ENCODE measurements around the gene HDDC2. TPM values are rescaled to one million over a fixed set of nuclear protein-coding genes. Genes with fewer than 3 reads are reported as not detected.

Gene HDDC2
- total RNA-seq, 4 donors from 2014 or later, result 40.1 to 65.6 (median 42.8) TPM

GRCh38 chr6:125271486-125272159 is 30.1 kb downstream of the HDDC2 start:
- no peak for DNase-seq (ENCODE audit: low spot score in 2 of 2)
- no peak for TF ChIP-seq POLR2A (IDR thresholded peaks at IDR 0.05)
- no peak for TF ChIP-seq CTCF (IDR thresholded peaks at IDR 0.05)
- WGBS, 2 donors, result 88 to 93% methylated on average over 8 of the region's 8 CpGs
- intact Hi-C loops (cut with DNase I; ENCODE audit: low total_unique reads), result no loop called here
- no peak overlapping the region for H3K4me3 ChIP-seq (ENCODE audit: low read depth, poor library complexity, severe bottlenecking)

DNA sequence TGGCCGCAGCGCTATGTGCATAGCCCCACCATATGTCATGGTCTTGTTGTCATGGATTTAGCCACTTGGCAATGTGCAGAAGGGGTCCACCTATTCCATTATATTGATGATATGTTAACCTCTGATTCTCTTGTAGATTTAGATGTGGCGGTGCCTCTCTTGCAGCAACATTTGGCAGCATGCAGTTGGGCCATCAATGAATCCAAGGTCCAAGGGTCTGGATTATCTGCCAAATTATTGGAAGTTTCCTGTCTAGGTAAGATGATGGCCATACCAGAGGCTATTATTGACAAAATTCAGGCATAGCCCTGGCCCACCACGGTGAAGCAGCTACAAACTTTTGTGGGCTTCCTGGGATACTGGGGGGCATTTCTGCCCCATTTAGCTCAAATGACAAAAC is 31.4 kb downstream of the HDDC2 start:
- H3K4me3 ChIP-seq (ENCODE audit: low read depth, poor library complexity, severe bottlenecking), result no peak overlapping the region
- WGBS, 2 donors, result 97 to 98% methylated on average over 4 of the region's 4 CpGs
- intact Hi-C loops (cut with DNase I; ENCODE audit: low total_unique reads), result no loop called here
- DNase-seq (ENCODE audit: low spot score in 2 of 2), result no peak
- TF ChIP-seq CTCF (IDR thresholded peaks at IDR 0.05) (no peak), POLR2A (IDR thresholded peaks at IDR 0.05) (no peak)

DNA sequence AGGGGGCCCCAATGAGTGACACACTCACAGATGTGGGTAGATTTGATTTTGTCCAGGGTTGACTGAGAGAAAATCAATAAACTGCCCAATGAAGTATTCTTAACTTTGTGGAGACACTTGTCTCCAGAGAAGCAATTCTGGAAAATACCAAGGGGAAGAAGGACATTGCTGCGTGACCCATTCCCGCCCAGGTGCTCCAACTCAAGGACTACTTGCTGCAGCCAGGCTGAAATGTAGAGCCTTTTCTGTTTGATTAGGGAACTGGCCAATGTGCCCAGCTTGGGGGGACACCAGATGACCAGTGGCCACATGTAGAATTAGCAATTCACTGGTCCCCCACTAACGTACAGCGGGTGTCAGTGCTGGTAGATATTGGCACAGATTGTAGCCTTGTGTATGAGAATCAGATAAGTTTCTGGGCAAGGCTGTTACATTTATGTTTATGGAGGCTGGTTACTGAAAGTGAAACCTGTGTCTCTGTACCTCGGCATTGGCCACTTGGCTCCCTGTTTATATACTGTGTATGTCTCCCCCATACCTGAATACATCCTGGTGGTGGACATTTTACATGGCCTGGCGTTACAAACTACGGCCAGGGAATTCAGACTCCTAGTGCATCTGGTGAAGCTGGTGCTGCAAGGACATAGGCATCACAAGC is 32.3 kb downstream of the HDDC2 start:
- H3K4me3 ChIP-seq (ENCODE audit: low read depth, poor library complexity, severe bottlenecking), result no peak overlapping the region
- DNase-seq (ENCODE audit: low spot score in 2 of 2), result no peak
- no peak for TF ChIP-seq POLR2A (IDR thresholded peaks at IDR 0.05)
- intact Hi-C loops (cut with DNase I; ENCODE audit: low total_unique reads), result no loop called here
- 93 to 94% methylated on average over 7 of the region's 7 CpGs for WGBS, 2 donors

DNA sequence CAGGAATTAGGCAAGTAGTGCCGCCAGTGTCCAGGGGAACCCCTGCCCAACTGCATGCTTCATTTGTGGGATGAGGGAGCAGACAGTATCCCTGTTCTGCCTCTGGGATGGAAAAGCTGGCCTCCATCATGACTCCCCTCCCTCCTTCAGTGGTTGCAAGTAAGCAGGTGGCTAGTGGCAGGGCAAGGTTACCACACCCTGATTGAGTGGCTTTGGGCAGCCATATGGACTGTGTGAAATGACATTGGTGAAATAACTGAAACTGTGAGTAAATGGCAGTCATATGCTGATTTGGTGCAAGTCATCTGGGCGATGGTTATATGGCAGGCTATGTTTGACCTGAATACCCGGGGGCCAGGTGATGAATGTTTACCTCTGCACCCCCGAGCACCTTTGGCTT is 33.0 kb downstream of the HDDC2 start:
- H3K4me3 ChIP-seq (ENCODE audit: low read depth, poor library complexity, severe bottlenecking), result no peak overlapping the region
- 87 to 94% methylated on average over 4 of the region's 4 CpGs for WGBS, 2 donors
- no peak for TF ChIP-seq POLR2A (IDR thresholded peaks at IDR 0.05)
- TF ChIP-seq CTCF (IDR thresholded peaks at IDR 0.05), result no peak
- no peak for DNase-seq (ENCODE audit: low spot score in 2 of 2)
- intact Hi-C loops (cut with DNase I; ENCODE audit: low total_unique reads), result no loop called here

DNA sequence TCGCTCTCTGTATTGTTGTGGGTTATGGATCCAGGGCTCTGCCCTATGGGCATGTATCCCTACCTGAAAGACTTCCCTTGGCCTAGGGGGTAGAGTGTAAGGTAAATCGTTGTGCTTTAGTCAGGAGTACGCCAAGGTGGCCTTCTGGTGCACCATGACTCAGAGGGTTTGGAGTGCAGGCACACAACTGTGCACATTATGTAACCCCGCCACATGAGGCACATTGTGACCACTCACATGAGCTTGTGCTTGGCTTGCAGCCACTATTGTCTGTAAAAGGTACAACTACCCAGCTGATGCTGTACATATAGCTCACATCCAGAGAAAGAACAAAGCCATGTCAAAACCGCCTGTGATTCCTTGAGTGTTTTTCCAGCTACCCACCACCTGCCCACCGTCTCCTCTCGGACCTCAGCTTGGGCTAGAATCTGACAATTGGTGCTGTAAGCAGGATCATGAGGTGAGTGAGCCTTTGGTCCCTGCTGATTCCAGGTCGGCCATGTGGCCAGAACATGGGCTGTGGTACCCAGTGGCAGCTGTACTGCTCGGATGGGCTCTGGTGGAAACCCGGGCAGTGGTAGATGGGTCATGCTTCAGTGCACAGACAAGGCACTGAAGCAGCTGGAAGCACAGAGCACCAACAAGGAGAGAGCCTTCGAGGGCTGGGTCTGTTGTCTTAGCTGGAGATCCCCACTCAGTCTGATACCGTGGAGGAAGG is 33.8 kb downstream of the HDDC2 start:
- no peak for TF ChIP-seq POLR2A (IDR thresholded peaks at IDR 0.05)
- no peak for TF ChIP-seq CTCF (IDR thresholded peaks at IDR 0.05)
- intact Hi-C loops (cut with DNase I; ENCODE audit: low total_unique reads), result no loop called here
- DNase-seq (ENCODE audit: low spot score in 2 of 2), result no peak
- WGBS, 2 donors, result 86 to 94% methylated on average over 10 to 12 of the region's 12 CpGs
- H3K4me3 ChIP-seq (ENCODE audit: low read depth, poor library complexity, severe bottlenecking), result no peak overlapping the region

GRCh38 chr6:125264476-125264875 is 37.3 kb downstream of the HDDC2 start:
- no peak for DNase-seq (ENCODE audit: low spot score in 2 of 2)
- WGBS, 2 donors, result 71 to 76% methylated on average over 4 of the region's 4 CpGs
- H3K4me3 ChIP-seq (ENCODE audit: low read depth, poor library complexity, severe bottlenecking), result no peak overlapping the region
- TF ChIP-seq CTCF (IDR thresholded peaks at IDR 0.05), result no peak
- TF ChIP-seq POLR2A (IDR thresholded peaks at IDR 0.05), result no peak
- intact Hi-C loops (cut with DNase I; ENCODE audit: low total_unique reads), result no loop called here
